ENCODE results near the gene MREG. TPM values are rescaled to one million over a fixed set of nuclear protein-coding genes. Genes with fewer than 3 reads are reported as not detected.

The MREG gene
- total and polyA plus RNA-seq, 5 donors from 2014 or later = 0.75 to 10.8 (median 2.4) TPM

DNA sequence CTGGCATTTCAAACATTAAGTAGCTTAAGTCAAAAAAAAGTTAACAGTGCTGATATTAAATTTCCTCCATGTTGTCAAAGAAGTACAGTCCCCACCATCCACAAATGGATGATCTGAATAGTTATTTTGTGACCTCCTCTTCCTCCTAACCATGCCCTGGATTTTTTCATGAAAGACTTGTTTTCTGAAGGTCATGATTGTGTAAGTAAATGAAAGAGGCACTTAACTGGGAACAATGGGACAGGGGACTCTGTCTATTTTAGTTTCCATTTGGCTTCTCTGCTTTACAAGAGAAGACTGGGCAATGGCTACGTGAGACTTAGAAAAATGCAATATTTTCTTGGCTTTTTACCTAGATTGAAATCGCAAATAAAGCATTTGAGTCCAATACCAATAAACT, 36.1 kb upstream of the MREG start:
- Mint-ChIP-seq H3K27ac (no peak overlapping the region), H3K27me3 (no peaks in the 10 kb centered on the region), H3K4me3 (no peak overlapping the region), H3K36me3 (peaks cover 19% of the 10 kb centered on the region), H3K4me1 (peaks cover 7 to 9% (median 7%) of the 10 kb centered on the region in 4 donors), H3K9me3 (no peaks in the 10 kb centered on the region)
- no peaks in the 10 kb centered on the region for H3K27me3 ChIP-seq (ENCODE audit: control insufficient read depth, insufficient read depth, low read length)
- DNase-seq (no peak), ATAC-seq (ENCODE audit: low read depth in 2 of 2) (no peak)
- H3K9me3 ChIP-seq (ENCODE audit: control insufficient read depth in 2 of 2, low read length in 2 of 2) = no peaks in the 10 kb centered on the region
- peaks cover 31% of the 10 kb centered on the region for H3K36me3 ChIP-seq (ENCODE audit: control insufficient read depth, insufficient read depth, low read length)
- H3K4me1 ChIP-seq (ENCODE audit: control insufficient read depth, insufficient read depth, low read length, poor library complexity, severe bottlenecking) = no peaks in the 10 kb centered on the region
- H3K4me3 ChIP-seq (ENCODE audit: low read depth, low read length) = no peak overlapping the region
- H3K27ac ChIP-seq (ENCODE audit: insufficient read depth, low read length, poor library complexity, severe bottlenecking) = no peak overlapping the region

DNA sequence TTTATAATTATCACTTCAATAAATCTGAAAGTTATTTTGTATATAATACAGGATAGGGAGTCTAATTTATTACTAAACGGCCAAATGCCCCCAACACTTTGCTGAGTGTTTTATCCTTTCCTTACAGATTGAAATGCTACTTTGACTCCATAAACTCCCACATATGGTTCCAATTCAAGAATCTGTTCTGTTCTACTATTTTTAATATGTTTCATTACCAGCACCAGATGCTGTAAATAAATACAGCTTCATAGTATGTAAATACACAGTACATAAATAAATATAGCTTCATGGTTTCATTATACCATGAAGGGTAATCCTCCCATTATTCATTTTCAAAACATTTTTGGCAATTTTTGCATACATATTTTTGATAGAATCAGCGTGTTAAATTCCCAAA, 34.0 kb upstream of the MREG start:
- no peaks in the 10 kb centered on the region for H3K9me3 Mint-ChIP-seq
- no peak overlapping the region for H3K4me3 ChIP-seq (ENCODE audit: low read depth, low read length)
- H3K27me3 Mint-ChIP-seq = no peaks in the 10 kb centered on the region
- DNase-seq (no peak), ATAC-seq (ENCODE audit: low read depth in 2 of 2) (no peak)
- no peak overlapping the region for H3K4me3 Mint-ChIP-seq
- peaks cover 30% of the 10 kb centered on the region for H3K36me3 Mint-ChIP-seq
- peaks cover 7 to 9% (median 7%) of the 10 kb centered on the region in 4 donors for H3K4me1 Mint-ChIP-seq
- no peaks in the 10 kb centered on the region for H3K9me3 ChIP-seq (ENCODE audit: control insufficient read depth in 2 of 2, low read length in 2 of 2)
- peaks cover 43% of the 10 kb centered on the region for H3K36me3 ChIP-seq (ENCODE audit: control insufficient read depth, insufficient read depth, low read length)
- no peaks in the 10 kb centered on the region for H3K27me3 ChIP-seq (ENCODE audit: control insufficient read depth, insufficient read depth, low read length)
- H3K27ac ChIP-seq (ENCODE audit: insufficient read depth, low read length, poor library complexity, severe bottlenecking) = no peak overlapping the region
- H3K4me1 ChIP-seq (ENCODE audit: control insufficient read depth, insufficient read depth, low read length, poor library complexity, severe bottlenecking) = no peaks in the 10 kb centered on the region
- no peak overlapping the region for H3K27ac Mint-ChIP-seq

DNA sequence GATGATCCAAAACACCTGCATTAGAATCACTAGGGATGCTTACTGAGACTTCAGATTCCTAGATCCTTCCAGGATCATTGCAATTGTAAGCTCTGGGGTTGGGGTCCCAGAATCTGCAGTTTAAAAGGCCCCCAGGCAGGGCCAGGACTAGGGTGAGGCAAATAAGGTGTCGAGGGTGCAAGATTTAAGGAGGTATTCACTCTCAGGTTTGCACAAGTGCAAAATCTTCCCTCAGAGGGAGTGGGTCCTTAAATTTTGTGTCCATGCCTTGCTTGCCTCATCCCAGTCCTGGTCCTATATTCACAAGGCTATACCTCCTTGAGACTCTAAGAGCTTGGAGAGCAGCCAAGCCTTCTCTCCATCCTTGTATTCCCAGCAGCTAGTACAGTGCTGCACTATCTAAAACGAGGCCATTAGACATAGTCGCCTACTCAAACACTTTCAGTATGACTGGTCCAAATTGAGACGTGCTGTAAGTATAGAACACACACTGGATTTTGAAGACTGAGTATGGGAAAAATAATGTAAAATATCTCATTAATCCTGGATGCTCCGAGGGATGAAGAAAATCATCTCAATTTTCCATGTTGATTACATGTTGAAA, 31.6 kb upstream of the MREG start:
- Mint-ChIP-seq H3K9me3 (no peaks in the 10 kb centered on the region), H3K27me3 (no peaks in the 10 kb centered on the region), H3K27ac (peak overlapping the region in 1 of 3 donors; percentile 16), H3K4me3 (no peak overlapping the region), H3K36me3 (peaks cover 23% of the 10 kb centered on the region), H3K4me1 (peaks cover 7 to 9% (median 7%) of the 10 kb centered on the region in 4 donors)
- no peaks in the 10 kb centered on the region for H3K4me1 ChIP-seq (ENCODE audit: control insufficient read depth, insufficient read depth, low read length, poor library complexity, severe bottlenecking)
- ATAC-seq (ENCODE audit: low read depth in 2 of 2) (no peak), DNase-seq (no peak)
- no peaks in the 10 kb centered on the region for H3K9me3 ChIP-seq (ENCODE audit: control insufficient read depth in 2 of 2, low read length in 2 of 2)
- H3K27ac ChIP-seq (ENCODE audit: insufficient read depth, low read length, poor library complexity, severe bottlenecking) = no peak overlapping the region
- H3K36me3 ChIP-seq (ENCODE audit: control insufficient read depth, insufficient read depth, low read length) = peaks cover 60% of the 10 kb centered on the region
- no peaks in the 10 kb centered on the region for H3K27me3 ChIP-seq (ENCODE audit: control insufficient read depth, insufficient read depth, low read length)
- H3K4me3 ChIP-seq (ENCODE audit: low read depth, low read length) = no peak overlapping the region

DNA sequence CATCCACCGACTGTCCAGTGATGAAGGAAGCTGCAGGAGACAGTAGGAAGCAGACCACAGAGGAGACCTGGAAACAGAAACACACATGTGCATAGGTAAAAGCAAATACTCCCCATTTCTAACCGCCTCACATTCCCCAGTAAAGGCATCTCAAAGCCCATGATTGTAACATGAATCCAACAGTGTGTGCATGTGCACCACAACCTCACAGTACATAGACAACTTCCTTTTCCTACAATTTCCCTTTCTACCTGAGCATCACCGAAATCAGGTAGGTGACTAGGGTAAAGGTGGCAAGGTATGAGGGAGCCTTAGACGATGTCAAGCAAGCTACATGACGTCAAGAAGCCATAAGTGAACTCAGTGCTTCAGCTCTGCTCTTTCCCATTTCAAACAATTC, 30.6 kb upstream of the MREG start:
- no peaks in the 10 kb centered on the region for H3K4me1 ChIP-seq (ENCODE audit: control insufficient read depth, insufficient read depth, low read length, poor library complexity, severe bottlenecking)
- no peak overlapping the region for H3K4me3 Mint-ChIP-seq
- peaks cover 65% of the 10 kb centered on the region for H3K36me3 ChIP-seq (ENCODE audit: control insufficient read depth, insufficient read depth, low read length)
- peaks cover 7 to 9% (median 7%) of the 10 kb centered on the region in 4 donors for H3K4me1 Mint-ChIP-seq
- H3K36me3 Mint-ChIP-seq = peaks cover 31% of the 10 kb centered on the region
- H3K4me3 ChIP-seq (ENCODE audit: low read depth, low read length) = no peak overlapping the region
- no peak overlapping the region for H3K27ac ChIP-seq (ENCODE audit: insufficient read depth, low read length, poor library complexity, severe bottlenecking)
- no peak for DNase-seq
- H3K9me3 Mint-ChIP-seq = no peaks in the 10 kb centered on the region
- peak overlapping the region in 2 of 3 donors; percentile 16 to 57 for H3K27ac Mint-ChIP-seq
- H3K27me3 Mint-ChIP-seq = no peaks in the 10 kb centered on the region
- no peaks in the 10 kb centered on the region for H3K9me3 ChIP-seq (ENCODE audit: control insufficient read depth in 2 of 2, low read length in 2 of 2)
- no peaks in the 10 kb centered on the region for H3K27me3 ChIP-seq (ENCODE audit: control insufficient read depth, insufficient read depth, low read length)
- ATAC-seq (ENCODE audit: low read depth in 2 of 2) = no peak

DNA sequence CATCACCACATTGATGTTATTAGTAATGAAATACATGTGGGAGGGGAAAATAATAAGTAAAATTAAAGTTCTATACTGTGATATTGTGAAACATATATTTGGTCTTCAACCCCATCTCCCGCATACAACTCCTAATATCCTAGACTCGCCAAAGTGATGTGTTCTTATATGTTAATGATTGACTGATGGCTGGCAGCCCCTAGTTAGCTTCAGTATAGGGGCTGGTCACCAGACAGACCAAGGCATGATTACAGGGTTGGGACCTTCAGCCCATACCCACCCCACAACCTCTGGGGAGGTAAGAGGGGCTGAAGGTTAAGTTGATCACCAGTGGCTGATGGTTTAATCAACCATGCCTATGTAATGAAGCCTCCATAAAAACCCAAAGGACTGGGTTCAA, 28.1 kb upstream of the MREG start:
- Histone ChIP-seq H3K27me3 (ENCODE audit: control insufficient read depth, insufficient read depth, low read length) (no peaks in the 10 kb centered on the region), H3K27ac (ENCODE audit: insufficient read depth, low read length, poor library complexity, severe bottlenecking) (no peak overlapping the region), H3K9me3 (ENCODE audit: control insufficient read depth in 2 of 2, low read length in 2 of 2) (no peaks in the 10 kb centered on the region), H3K4me1 (ENCODE audit: control insufficient read depth, insufficient read depth, low read length, poor library complexity, severe bottlenecking) (no peaks in the 10 kb centered on the region), H3K36me3 (ENCODE audit: control insufficient read depth, insufficient read depth, low read length) (peaks cover 68% of the 10 kb centered on the region), H3K4me3 (ENCODE audit: low read depth, low read length) (no peak overlapping the region)
- H3K9me3 Mint-ChIP-seq = no peaks in the 10 kb centered on the region
- H3K27me3 Mint-ChIP-seq = no peaks in the 10 kb centered on the region
- ATAC-seq (ENCODE audit: low read depth in 2 of 2) (no peak), DNase-seq (no peak)
- peaks cover 7 to 9% (median 7%) of the 10 kb centered on the region in 4 donors for H3K4me1 Mint-ChIP-seq
- H3K36me3 Mint-ChIP-seq = peaks cover 25% of the 10 kb centered on the region
- peak overlapping the region in 1 of 3 donors; percentile 17 for H3K27ac Mint-ChIP-seq
- H3K4me3 Mint-ChIP-seq = no peak overlapping the region

DNA sequence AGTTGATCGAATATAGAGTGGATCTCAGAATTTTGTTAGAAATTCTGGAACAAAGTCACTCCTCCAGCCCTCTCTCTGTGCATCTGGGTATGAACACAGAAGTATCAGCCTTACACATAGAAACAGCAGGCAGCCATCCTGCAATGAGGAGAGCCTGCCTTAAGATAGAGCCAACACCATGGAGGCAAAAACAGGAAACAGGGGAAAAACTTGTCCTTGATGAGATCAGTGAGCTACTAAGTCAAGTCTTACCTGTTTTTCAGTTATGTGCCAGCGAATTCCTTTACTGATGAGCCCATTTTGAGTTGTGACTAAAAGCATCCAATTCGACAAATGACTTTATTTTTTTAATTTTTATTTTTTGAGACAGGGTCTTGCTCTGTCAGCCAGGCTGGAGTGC, 26.6 kb upstream of the MREG start:
- H3K27ac Mint-ChIP-seq = peak overlapping the region in 2 of 3 donors; percentile 61 to 79
- no peak overlapping the region for H3K4me3 ChIP-seq (ENCODE audit: low read depth, low read length)
- ATAC-seq (ENCODE audit: low read depth in 2 of 2) = no peak
- no peaks in the 10 kb centered on the region for H3K9me3 ChIP-seq (ENCODE audit: control insufficient read depth in 2 of 2, low read length in 2 of 2)
- H3K27me3 Mint-ChIP-seq = no peaks in the 10 kb centered on the region
- H3K36me3 Mint-ChIP-seq = peaks cover 25% of the 10 kb centered on the region
- no peak for DNase-seq
- H3K9me3 Mint-ChIP-seq = no peaks in the 10 kb centered on the region
- H3K27ac ChIP-seq (ENCODE audit: insufficient read depth, low read length, poor library complexity, severe bottlenecking) = no peak overlapping the region
- H3K4me1 ChIP-seq (ENCODE audit: control insufficient read depth, insufficient read depth, low read length, poor library complexity, severe bottlenecking) = no peaks in the 10 kb centered on the region
- peaks cover 0 to 2% (median under 1%) of the 10 kb centered on the region in 4 donors for H3K4me1 Mint-ChIP-seq
- H3K36me3 ChIP-seq (ENCODE audit: control insufficient read depth, insufficient read depth, low read length) = peaks cover 67% of the 10 kb centered on the region
- H3K27me3 ChIP-seq (ENCODE audit: control insufficient read depth, insufficient read depth, low read length) = no peaks in the 10 kb centered on the region
- no peak overlapping the region for H3K4me3 Mint-ChIP-seq

DNA sequence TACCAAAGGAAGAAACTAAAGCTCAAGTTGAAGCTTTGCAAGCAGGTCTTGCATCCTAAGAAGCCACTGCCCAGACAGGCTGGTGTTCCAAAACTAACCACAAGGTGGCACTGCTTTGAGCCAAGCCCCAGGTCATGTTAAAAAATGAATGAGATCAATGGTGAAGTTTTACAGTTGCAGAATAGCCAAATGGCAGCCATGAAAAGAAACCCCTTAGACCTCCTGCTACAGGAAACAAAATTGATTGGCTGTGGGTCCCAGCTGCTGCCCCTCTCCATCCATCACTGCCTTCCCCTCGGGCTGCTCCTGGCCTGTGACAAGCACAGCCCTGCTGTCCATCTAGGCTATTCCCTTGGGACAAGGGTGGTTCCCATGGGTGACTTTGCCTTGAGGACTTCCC, 20.7 kb upstream of the MREG start:
- peak overlapping the region in 1 of 3 donors; percentile 33 for H3K27ac Mint-ChIP-seq
- peaks cover 8 to 29% (median 18%) of the 10 kb centered on the region in 4 donors for H3K4me1 Mint-ChIP-seq
- peak; percentile 55 to 89 (median 74) for DNase-seq
- Histone ChIP-seq H3K36me3 (ENCODE audit: control insufficient read depth, insufficient read depth, low read length) (peaks cover 29% of the 10 kb centered on the region), H3K4me1 (ENCODE audit: control insufficient read depth, insufficient read depth, low read length, poor library complexity, severe bottlenecking) (no peaks in the 10 kb centered on the region), H3K27me3 (ENCODE audit: control insufficient read depth, insufficient read depth, low read length) (no peaks in the 10 kb centered on the region), H3K27ac (ENCODE audit: insufficient read depth, low read length, poor library complexity, severe bottlenecking) (no peak overlapping the region), H3K4me3 (ENCODE audit: low read depth, low read length) (no peak overlapping the region), H3K9me3 (ENCODE audit: control insufficient read depth in 2 of 2, low read length in 2 of 2) (no peaks in the 10 kb centered on the region)
- no peak overlapping the region for H3K4me3 Mint-ChIP-seq
- peaks cover 26% of the 10 kb centered on the region for H3K36me3 Mint-ChIP-seq
- peaks cover 0 to 2% (median 0%) of the 10 kb centered on the region in 7 donors for H3K9me3 Mint-ChIP-seq
- H3K27me3 Mint-ChIP-seq = no peaks in the 10 kb centered on the region
- ATAC-seq (ENCODE audit: low read depth in 2 of 2) = peak; percentile 75 to 82

DNA sequence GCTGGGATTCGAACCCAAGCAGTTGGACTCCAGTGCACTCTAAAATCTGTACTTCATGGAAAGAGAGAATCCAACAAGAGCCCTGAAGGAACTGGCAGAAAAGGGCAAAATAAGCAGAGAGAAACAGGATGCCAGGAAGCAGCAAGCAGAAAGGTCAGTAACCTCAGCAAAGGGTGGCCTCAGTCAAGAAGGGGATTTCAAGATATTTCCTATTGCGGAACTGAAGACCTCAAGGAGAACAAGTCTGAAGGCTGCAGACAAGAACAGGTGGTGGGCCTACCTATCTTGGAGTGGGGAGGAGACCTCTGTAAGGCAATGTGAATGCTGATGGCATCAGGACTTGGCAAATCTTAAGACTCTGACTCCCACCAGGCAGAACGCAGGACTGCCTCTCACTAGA, 20.1 kb upstream of the MREG start:
- Histone ChIP-seq H3K27ac (ENCODE audit: insufficient read depth, low read length, poor library complexity, severe bottlenecking) (no peak overlapping the region), H3K36me3 (ENCODE audit: control insufficient read depth, insufficient read depth, low read length) (peaks cover 27% of the 10 kb centered on the region), H3K4me3 (ENCODE audit: low read depth, low read length) (no peak overlapping the region), H3K27me3 (ENCODE audit: control insufficient read depth, insufficient read depth, low read length) (no peaks in the 10 kb centered on the region), H3K9me3 (ENCODE audit: control insufficient read depth in 2 of 2, low read length in 2 of 2) (no peaks in the 10 kb centered on the region), H3K4me1 (ENCODE audit: control insufficient read depth, insufficient read depth, low read length, poor library complexity, severe bottlenecking) (no peaks in the 10 kb centered on the region)
- DNase-seq (no peak), ATAC-seq (ENCODE audit: low read depth in 2 of 2) (no peak)
- H3K27ac Mint-ChIP-seq = no peak overlapping the region
- peaks cover 26% of the 10 kb centered on the region for H3K36me3 Mint-ChIP-seq
- no peak overlapping the region for H3K4me3 Mint-ChIP-seq
- peaks cover 0 to 2% (median 0%) of the 10 kb centered on the region in 7 donors for H3K9me3 Mint-ChIP-seq
- H3K27me3 Mint-ChIP-seq = no peaks in the 10 kb centered on the region
- peaks cover 8 to 29% (median 18%) of the 10 kb centered on the region in 4 donors for H3K4me1 Mint-ChIP-seq
